Common myeloid progenitor, CD34-positive (primary cell): ENCODE results near the gene ZNF619.
A peak's percentile ranks its signal among the peaks of the same experiment; 100 is the strongest.

Experiments used
- CTCF ChIA-PET: fragments of 350-600 bp; sonication (Branson Sonifier 250); formaldehyde crosslinking; loops from one replicate; lab custom pipeline; 2021; ENCODE audit warnings: antibody characterized with exemption; lab: Charles Lee
- POLR2A ChIA-PET: fragments of 350-600 bp; sonication (Branson Sonifier 250); formaldehyde crosslinking; loops from one replicate; lab custom pipeline; 2021; ENCODE audit warnings: antibody characterized with exemption; lab: Charles Lee
- DNase-seq, 3 donors: peaks; one replicate each; pipeline versions ENCODE4 v3.0.0 to v3.0.0-alpha.2; 2013
- H3K27ac ChIP-seq, 2 experiments: 1 replicate in 1 of 2; 2 replicates in 1 of 2; pipeline ENCODE4 v1.7.0; 2013; ENCODE audit warnings: inconsistent platforms in 2 of 2, low read length in 2 of 2, mild to moderate bottlenecking in 2 of 2, low read depth in 1 of 2, moderate library complexity in 1 of 2; ENCODE audit not compliant: severe bottlenecking in 2 of 2, insufficient read depth in 1 of 2, poor library complexity in 1 of 2
- H3K27me3 ChIP-seq, 5 experiments: replicated peaks in 2 of 5; 1 replicate in 3 of 5; 2 replicates in 2 of 5; pipeline versions ENCODE4 v1.6.1 to v1.7.0; 2013; ENCODE audit warnings: low read length in 4 of 5, mild to moderate bottlenecking in 2 of 5, moderate library complexity in 2 of 5, inconsistent platforms in 1 of 5; ENCODE audit not compliant: insufficient read depth in 5 of 5, control insufficient read depth in 4 of 5
- H3K36me3 ChIP-seq, 4 experiments: 1 replicate in 2 of 4; 2 replicates in 2 of 4; pipeline versions ENCODE4 v1.6.1 to v1.7.0; 2013; ENCODE audit warnings: low read length in 3 of 4, control low read depth in 1 of 4, mild to moderate bottlenecking in 1 of 4; ENCODE audit not compliant: control insufficient read depth in 4 of 4, insufficient read depth in 4 of 4
- H3K4me1 ChIP-seq, 4 experiments: 1 replicate in 3 of 4; 2 replicates in 1 of 4; pipeline versions ENCODE4 v1.6.1 to v1.7.1; 2013; ENCODE audit warnings: low read length in 3 of 4, mild to moderate bottlenecking in 3 of 4, control low read depth in 1 of 4, inconsistent platforms in 1 of 4, moderate library complexity in 1 of 4; ENCODE audit not compliant: control insufficient read depth in 4 of 4, insufficient read depth in 4 of 4; ENCODE audit errors: control extremely low read depth in 1 of 4
- H3K4me3 ChIP-seq, 7 experiments: 1 replicate in 4 of 7; 2 replicates in 3 of 7; pipeline versions ENCODE4 v1.5.1 to v1.7.0; 2013; ENCODE audit warnings: mild to moderate bottlenecking in 7 of 7, low read length in 6 of 7, moderate library complexity in 6 of 7, inconsistent platforms in 2 of 7, low read depth in 2 of 7, control low read depth in 1 of 7; ENCODE audit not compliant: insufficient read depth in 4 of 7, control insufficient read depth in 1 of 7; ENCODE audit errors: extremely low read depth in 1 of 7
- H3K9me3 ChIP-seq, 5 experiments: 1 replicate in 4 of 5; 2 replicates in 1 of 5; pipeline versions ENCODE4 v1.6.1 to v1.7.1; 2013; ENCODE audit warnings: low read length in 4 of 5, mild to moderate bottlenecking in 2 of 5, inconsistent platforms in 1 of 5, low read depth in 1 of 5, moderate library complexity in 1 of 5; ENCODE audit not compliant: control insufficient read depth in 4 of 5, insufficient read depth in 2 of 5; ENCODE audit errors: control extremely low read depth in 1 of 5
- WGBS: methylation state at CpG from one replicate; pipeline ENCODE4 v1.1.5; 2013; ENCODE audit not compliant: insufficient coverage; 5-methylcytosine and 5-hydroxymethylcytosine counted together

The ZNF619 gene

GRCh38 chr3:40451551-40451950 lies 25.4 kb upstream of the ZNF619 start:
- Histone ChIP-seq H3K36me3 (no peaks in the 10 kb centered on the region), H3K9me3 (no peaks in the 10 kb centered on the region), H3K4me1 (peaks cover 13 to 24% (median 18%) of the 10 kb centered on the region in 4 experiments), H3K4me3 (no peak overlapping the region), H3K27ac (no peak overlapping the region), H3K27me3 (no peaks in the 10 kb centered on the region)
- ChIA-PET CTCF (interaction anchor here (0.8 to 1.1 kb wide), 2 partner anchors 12 to 56 kb away, joined by 3 to 4 read pairs; no protein-coding TSS in a partner anchor), POLR2A (no interaction called here)
- no peak for DNase-seq

DNA sequence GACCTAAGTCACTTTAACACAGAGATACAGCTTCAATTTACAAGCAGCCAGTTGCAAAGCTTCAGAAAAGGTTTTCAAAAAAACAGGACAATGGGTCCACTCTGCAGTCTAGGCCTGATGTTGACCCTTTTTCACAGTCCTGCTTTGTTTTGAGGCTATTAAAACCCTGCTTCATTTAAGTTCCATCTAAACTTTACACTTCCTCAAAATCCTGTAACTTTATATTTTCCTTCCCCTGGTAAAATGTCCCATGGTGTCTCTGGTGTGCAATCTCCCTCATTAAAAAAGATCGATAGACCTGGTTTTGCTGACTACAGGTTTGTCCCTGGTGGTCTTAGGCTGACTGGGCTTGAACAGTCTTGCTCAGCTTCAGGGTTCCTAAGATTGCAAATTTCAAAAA lies 24.9 kb upstream of the ZNF619 start:
- Histone ChIP-seq H3K4me1 (peaks cover 13 to 27% (median 18%) of the 10 kb centered on the region in 4 experiments), H3K27ac (peak overlapping the region; percentile 83 to 92), H3K4me3 (peak overlapping the region in 6 of 7 experiments; percentile 58 to 87 (median 80)), H3K27me3 (no peaks in the 10 kb centered on the region), H3K9me3 (no peaks in the 10 kb centered on the region), H3K36me3 (no peaks in the 10 kb centered on the region)
- ChIA-PET POLR2A (interaction anchor here (0.7 kb wide), 1 partner anchor 20 kb away, joined by 3 read pairs; no protein-coding TSS in a partner anchor), CTCF (interaction anchor here (0.8 to 1.7 kb wide), 3 partner anchors 11 to 56 kb away, joined by 3 to 5 read pairs (median 4); no protein-coding TSS in a partner anchor)
- DNase-seq: no peak
- 92% methylated on average over 1 of the region's 1 CpG for WGBS

DNA sequence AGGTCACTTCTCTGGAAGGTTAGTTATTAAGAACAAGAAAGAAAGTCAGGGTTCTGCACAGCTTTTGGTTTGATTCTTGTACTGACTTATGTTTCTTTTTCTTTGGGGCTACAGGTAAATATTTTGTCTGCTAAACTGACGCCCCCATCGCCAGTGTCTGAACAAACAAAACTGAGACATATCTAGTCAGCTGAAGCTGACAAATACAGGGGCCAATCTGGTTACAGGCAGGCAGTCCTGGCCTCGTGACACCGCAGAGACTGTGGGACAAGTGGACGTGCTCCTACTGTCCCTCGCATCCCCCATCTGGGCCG lies 24.4 kb upstream of the ZNF619 start:
- peak overlapping the region; percentile 83 to 92 for H3K27ac ChIP-seq
- peak overlapping the region; percentile 58 to 87 (median 80) for H3K4me3 ChIP-seq
- no peaks in the 10 kb centered on the region for H3K27me3 ChIP-seq
- peaks cover 14 to 27% (median 18%) of the 10 kb centered on the region in 4 experiments for H3K4me1 ChIP-seq
- DNase-seq: no peak
- ChIA-PET POLR2A (interaction anchor here (0.6 to 0.7 kb wide), 2 partner anchors 20 to 71 kb away, joined by 3 read pairs; no protein-coding TSS in a partner anchor), CTCF (interaction anchor here (1.1 to 1.7 kb wide), 2 partner anchors 29 to 55 kb away, joined by 4 to 5 read pairs; no protein-coding TSS in a partner anchor)
- 3% methylated on average over 7 of the region's 7 CpGs for WGBS
- no peaks in the 10 kb centered on the region for H3K36me3 ChIP-seq
- no peaks in the 10 kb centered on the region for H3K9me3 ChIP-seq

DNA sequence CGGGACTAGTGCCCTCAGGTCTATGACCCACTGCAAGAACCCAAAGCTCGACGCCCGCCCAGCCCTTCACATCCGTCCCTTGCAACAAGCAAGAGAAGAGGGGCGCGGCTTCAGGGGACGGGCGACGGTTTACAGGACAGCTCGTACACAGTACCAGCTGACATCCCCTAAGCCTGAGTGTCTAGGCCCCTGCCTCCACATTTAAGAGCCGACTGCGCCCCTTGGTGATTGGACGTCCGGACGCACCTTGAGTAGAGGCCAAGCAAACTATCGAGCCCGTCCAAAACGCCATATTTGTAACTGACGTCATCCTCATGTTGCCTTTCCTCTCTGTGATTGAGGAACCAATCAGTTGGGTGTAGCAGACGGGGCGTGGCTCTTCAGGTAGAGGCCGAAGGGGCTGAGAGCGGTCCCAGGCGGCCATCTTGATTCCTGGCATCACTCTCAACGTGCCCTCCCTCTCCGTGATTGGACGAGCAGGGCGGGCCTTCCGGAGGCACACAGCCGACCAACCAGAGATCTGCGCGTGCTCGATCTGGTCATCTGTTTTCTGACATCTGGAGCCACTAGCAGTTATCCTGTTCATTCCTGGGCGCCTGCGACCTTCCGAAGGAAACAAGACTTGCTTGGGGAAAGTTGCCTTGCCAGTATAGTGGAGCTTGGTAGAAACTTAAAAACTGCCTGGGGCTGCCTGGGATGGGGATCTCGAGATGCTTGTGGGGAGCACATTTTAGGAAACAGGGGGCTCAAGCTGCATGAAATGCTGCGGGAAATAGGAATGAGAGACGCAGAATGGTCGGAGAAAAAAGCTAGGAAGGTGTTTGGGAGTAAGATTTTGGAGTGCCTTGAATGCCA lies 23.8 kb upstream of the ZNF619 start:
- H3K27me3 ChIP-seq: no peaks in the 10 kb centered on the region
- POLR2A ChIA-PET: interaction anchor here (0.6 to 0.7 kb wide), 2 partner anchors 21 to 71 kb away, joined by 3 read pairs; no protein-coding TSS in a partner anchor
- CTCF ChIA-PET: interaction anchor here (1.7 kb wide), 1 partner anchor 29 kb away, joined by 5 read pairs; no protein-coding TSS in a partner anchor

DNA sequence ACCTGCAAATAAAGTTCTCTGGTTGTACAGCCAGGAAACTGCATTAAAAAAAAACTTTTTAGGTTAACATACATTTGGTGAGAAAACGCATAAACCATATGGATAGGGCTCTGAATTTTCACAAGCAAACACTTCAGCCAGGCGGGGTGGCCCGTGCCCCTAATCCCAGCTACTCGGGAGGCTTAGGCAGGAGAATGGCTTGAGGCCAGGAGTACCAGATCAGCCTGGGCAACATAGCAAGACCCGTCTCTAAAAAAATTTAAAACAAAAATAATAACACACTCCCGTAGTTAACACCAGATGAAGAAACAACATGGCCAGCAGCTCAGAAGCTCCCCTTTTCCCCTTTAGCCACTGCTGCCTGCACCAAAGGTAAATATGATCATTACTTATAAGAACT lies 23.0 kb upstream of the ZNF619 start:
- DNase-seq: no peak
- 44% methylated on average over 2 of the region's 6 CpGs for WGBS
- ChIA-PET CTCF (interaction anchor here (1.2 to 1.7 kb wide), 2 partner anchors 9 to 28 kb away, joined by 3 to 5 read pairs; no protein-coding TSS in a partner anchor), POLR2A (interaction anchor here (0.6 kb wide), 1 partner anchor 753 kb away, joined by 3 read pairs; no protein-coding TSS in a partner anchor)
- Histone ChIP-seq H3K9me3 (no peaks in the 10 kb centered on the region), H3K36me3 (peaks cover 0 to 12% (median 4%) of the 10 kb centered on the region in 4 experiments), H3K4me1 (peaks cover 21 to 41% (median 32%) of the 10 kb centered on the region in 4 experiments), H3K27me3 (no peaks in the 10 kb centered on the region), H3K27ac (peak overlapping the region in 1 of 2 experiments; percentile 92), H3K4me3 (peak overlapping the region in 5 of 7 experiments; percentile 58 to 87 (median 80))

More for the DNA sequence above, 23.8 kb upstream of the ZNF619 start:
- peak overlapping the region; percentile 83 to 92 for H3K27ac ChIP-seq
- peaks cover 0 to 4% (median 0%) of the 10 kb centered on the region in 4 experiments for H3K36me3 ChIP-seq
- peak; percentile 99 to 100 (median 99) for DNase-seq
- H3K4me3 ChIP-seq: peak overlapping the region; percentile 58 to 87 (median 80)
- WGBS: 0% methylated on average over 32 of the region's 41 CpGs
- H3K9me3 ChIP-seq: no peaks in the 10 kb centered on the region
- H3K4me1 ChIP-seq: peaks cover 18 to 33% (median 24%) of the 10 kb centered on the region in 4 experiments

DNA sequence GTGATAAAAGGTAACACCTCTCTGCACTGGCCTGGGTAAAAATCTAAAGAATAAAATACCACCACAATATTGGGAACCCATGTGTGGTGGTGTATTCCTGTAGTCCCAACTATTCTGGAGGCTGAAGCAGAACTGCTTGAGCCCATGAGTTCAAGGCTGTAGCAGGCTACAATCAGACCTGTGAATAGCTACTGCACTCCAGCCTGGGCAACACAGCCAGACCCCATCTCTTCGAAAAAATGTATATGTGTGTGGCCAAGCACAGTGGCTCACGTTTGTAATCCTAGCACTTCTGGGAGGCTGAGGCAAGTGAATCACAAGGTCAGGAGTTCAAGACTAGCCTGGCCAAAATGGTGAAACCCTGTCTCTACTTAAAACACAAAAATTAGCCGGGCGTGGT lies 21.6 kb upstream of the ZNF619 start:
- H3K4me3 ChIP-seq: no peak overlapping the region
- H3K27ac ChIP-seq: no peak overlapping the region
- peaks cover 21 to 43% (median 35%) of the 10 kb centered on the region in 4 experiments for H3K4me1 ChIP-seq
- no peaks in the 10 kb centered on the region for H3K9me3 ChIP-seq
- CTCF ChIA-PET: no interaction called here
- H3K36me3 ChIP-seq: peaks cover 5 to 24% (median 12%) of the 10 kb centered on the region in 4 experiments
- DNase-seq: no peak
- 100% methylated on average over 4 of the region's 4 CpGs for WGBS
- POLR2A ChIA-PET: no interaction called here
- no peaks in the 10 kb centered on the region for H3K27me3 ChIP-seq
